ENCODE results near the gene LHPP.

LHPP gene

DNA sequence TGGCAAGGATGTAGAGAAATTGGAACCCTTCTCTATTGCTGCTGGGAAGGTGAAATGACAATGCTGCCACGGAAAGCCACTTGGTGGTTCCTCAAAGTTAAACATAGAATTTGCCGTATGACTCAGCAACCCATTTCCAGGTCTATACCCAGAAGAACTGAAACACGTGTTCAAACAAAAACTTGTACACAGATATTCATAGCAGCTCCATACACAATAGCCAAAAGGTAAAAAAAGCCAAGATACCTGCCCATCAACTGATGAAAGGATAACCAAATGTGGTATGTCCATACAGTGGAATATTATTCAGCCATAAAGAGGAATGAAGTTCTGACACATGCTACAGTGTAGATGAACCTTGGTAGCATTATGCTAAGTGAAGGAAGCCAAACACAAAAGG is 39.1 kb downstream of the LHPP start:
- FAIRE-seq: no peak

DNA sequence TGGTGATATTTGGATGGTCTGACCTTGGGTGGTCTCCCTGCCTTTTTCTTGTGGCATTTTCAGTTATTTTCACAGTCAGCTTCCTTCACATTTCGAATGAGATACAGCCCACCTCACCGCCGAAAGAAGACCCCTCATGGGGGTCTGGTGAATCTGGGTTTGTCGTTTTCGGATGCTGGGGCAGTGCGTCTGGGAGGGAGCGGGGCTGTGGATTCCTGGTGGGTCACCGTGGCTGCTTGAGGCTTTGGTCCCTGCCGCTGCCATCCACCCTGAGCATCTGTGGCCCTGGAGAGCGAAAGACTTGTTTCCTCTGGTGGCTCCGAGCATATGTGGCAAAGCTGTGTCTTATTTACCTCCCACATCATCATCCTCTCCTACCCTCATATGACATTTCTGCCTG is 43.1 kb downstream of the LHPP start:
- no peak for FAIRE-seq

DNA sequence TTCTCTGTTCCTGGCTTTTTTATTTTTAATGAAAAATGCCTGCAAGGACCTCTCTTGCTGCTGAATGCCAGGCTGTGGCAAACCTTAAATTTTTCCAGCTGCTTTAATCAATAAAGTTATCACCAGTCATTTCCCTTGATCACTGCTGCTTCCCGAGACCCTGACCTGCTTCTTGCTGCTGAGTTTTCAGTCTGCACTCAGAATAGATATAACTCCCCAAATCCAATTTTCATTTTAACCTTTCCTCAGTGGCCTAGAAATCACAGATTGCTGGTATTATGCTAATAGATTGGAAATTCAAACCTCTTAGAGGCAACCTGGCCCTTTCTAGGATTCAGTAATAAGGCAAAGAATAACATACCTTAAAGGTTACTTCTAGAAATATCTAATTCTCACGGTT is 43.7 kb downstream of the LHPP start:
- no peak for FAIRE-seq

DNA sequence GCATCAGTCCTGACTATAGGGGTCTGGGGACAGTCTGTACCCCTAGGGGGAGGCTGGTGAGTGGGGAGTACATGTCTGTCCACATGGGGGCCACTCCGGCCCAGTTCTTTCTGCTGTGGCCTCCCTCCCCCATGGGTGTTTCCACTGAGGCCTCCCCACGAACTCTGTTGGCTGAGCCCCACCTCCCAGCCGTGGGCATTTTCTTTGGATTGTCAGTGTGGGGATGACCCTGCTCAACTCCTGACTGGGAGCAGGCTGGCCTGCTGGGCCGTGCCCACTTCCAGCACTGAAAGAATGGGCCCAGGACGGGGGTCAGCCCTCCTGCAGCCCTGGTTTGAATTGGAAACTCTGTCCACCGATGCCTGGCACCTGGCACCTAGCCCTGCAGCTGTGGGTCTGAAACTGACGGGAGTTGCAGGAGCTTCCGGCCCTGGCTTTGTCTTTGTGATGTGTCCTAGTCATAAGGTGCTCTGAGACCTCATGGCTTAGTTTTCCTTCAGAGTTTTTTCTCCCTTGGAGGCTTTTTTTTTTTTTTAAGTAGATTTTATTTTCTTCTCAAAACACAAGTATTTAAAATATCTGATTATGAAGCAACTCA is 46.5 kb downstream of the LHPP start:
- FAIRE-seq: no peak

DNA sequence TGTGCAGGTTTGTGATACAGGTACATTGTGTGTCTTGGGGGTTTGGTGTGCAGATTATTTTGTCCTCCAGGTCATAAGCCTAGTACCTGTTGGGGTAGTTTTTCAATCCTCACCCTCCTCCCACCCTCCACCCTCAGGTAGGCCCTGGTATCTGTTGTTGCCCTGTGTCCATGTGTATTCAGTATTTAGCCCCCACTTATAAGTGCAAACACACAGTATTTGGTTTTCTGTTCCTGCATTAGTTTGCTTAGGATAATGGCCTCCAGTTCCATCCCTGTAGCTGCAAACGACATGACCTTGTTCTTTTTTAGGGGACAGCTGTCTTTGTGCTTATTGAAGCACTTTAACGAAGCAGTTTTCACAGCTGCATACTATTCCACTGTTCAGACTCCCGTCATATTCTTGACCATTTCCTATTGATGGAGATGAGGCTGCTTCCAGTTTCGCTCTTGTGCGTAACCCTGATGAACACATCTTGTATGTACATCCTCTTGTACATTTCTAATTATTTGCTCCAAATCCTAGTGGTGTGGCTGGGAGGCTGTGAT is 47.4 kb downstream of the LHPP start:
- FAIRE-seq: no peak

DNA sequence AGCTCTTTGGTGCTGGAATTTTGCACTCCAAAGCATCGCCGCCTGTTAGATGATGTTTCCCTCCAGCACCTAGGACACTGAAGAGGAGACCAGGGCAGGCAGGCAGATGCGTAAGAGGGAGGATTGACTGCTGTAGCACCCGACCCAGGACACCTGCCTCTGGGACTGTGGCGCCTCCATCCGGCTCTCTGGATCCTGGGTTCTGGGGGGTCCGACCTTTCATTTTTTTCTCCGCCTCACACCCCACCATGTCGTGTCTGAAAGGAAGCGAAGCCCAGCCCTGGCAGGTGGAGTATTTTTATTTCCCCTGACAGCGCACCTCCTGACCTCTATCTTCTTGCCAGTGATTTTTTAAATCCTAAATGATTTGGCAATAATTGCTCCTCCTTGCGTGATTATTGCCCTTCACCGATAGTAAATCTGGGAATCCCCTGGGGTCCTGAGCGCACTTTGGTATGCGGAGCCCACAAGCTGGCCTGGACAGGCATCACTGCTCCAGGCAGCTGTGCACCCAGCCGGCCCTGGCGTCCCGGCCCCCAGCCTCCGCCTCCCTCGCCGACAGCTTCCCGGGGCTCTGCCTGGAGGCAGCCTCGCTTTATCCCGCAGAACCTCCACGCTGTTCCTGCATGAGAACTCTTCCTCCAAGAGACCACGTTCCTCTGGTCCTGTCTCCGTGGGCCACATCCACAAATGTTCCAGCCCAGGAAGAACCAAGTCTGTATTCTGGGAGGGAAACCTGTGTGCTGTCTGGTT is 48.4 kb downstream of the LHPP start:
- no peak for FAIRE-seq

DNA sequence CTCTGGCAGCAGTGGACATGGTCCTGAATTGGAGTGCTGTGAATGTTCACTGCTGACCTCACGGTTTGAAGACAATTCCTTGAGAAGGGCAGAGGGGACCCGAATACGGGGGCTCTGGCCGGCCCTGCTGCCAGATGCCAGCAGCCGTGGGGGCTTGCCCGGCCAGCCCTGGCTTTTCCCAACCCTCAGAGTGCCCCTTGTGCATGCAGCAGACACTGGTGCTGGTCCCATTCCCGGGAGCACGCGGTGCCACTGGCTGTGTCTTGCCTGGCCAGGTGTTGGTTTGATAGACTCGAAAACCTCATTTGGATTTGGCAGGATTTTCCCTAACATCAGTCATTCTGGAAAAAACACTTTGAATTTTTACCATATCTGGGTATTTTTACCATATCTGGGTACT is 49.1 kb downstream of the LHPP start:
- no peak for FAIRE-seq

DNA sequence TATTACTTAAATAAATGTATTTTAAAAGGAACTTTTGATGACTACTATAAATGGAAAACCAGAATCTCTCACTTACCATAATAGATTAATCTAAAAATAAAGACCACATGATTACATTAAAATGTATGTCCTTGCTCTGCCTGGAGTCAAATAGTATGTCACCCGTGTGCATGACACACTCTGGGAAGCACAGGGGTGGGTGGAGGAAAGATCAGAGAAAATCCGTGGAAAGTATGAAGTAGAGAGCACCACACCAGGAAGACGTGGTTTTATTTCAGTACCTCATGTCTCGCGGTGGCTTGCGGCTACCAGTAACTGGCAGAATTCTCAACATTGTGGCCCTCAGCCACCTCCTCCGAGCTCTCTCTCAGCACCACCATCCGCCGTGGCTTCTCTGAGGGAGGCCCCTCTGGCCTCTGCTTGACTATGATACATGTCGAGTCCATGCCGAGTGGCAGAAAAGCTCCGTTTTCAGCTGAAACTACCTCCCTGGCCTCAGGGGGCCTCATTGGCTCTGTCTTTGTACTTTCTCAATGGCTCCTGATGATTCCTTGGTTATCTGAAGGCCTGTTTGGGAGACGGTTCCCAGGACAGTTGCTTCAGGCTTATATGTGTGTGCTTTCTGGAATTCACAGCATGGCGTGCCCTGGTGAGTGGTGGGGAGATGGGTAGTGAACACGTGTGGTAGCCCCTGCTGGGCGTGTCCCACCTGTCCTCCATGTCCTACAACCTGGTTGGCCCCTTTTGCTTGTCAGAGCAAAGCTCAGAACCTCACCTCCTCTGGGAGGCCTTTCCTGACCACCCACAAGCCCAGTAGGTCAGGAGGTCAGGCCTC is 49.8 kb downstream of the LHPP start:
- FAIRE-seq: no peak

DNA sequence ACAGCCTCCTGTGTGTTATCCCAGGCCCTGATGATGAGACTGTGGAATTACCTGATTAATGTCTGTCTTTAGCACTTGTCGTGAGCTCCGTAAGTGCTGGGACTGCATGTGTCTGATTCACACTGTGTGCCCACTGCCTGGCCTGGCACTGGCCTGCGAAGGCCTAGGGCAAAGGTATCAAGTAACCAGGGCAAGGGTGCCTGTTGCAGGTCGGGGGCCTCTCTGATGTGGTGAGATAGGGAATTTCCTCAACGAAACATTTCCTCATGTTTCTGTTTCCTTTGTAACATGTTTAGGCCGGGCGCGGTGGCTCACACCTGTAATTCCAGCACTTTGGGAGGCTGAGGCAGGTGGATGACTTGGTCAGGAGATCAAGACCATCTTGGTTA is 50.4 kb downstream of the LHPP start:
- FAIRE-seq: no peak

DNA sequence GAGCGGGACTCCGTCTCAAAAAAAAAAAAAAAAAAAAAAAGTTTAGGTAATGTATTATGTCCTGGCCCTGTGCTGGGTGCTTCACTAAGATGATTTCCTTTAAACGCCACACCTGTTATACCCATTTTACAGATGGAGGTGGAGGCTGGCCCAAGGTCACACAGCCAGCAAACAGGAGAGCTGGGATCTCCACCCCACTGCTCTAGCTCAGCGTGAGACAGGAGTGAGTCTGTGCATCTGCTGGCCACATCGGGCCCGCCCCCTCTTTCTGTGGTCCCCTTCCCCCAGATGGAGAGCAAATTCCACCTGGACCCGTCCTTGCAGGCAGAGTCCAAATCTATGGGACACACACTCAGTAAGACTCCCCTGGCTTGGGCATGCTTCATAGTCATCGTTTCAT is 51.0 kb downstream of the LHPP start:
- no peak for FAIRE-seq

DNA sequence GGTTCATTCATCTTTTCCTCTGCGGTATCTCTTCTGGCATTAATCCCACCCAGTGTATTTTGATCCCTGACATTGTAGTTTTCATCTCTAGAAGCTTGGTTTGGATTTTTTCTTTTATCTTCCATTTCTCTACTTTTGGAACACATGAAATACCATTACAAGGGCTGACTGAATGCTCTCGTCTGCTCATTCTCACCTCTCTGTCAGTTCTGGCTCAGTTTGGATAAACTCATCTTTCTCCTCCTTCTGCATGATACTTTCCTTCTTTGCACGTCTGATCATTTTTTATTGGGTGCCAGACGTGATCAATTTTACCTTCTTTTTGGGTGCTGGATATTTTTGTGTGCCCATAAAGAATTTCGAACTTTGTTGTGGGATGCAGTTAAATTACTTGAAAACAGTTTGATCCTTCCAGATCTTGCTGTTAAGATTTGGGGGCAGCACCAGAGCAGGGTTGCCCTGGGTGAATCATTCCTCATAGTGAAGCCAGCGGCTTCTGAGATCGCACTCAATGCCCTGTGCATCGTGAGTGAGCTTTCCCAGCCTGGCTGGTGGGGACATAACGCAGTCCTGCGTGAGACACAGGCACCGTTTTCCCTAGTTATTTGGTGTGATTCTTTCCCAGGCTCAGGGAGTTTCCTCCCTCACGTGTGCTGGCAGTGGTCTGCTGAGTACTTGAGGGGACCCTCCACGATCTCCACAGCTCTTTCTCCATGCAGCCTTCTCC is 53.8 kb downstream of the LHPP start:
- FAIRE-seq: no peak

DNA sequence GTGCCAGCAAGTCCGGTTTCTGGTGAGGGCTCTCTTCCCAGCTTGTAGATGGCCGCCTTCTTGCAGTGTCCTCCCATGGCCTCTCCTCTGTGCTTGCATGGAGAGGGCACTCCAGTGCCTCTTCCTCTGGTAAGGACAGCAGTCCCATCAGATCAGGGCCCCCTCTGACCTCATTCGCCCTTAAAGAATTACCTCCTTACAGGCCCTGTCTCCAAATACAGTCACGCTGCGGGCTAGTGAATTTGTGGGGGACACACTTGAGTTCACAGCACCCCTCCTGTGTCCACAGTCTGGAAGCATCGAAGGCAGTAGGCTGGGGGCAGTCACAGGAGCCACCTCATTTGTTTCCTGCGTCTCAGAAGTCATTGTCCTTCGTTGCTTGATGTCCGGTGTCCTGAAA is 54.6 kb downstream of the LHPP start:
- no peak for FAIRE-seq

DNA sequence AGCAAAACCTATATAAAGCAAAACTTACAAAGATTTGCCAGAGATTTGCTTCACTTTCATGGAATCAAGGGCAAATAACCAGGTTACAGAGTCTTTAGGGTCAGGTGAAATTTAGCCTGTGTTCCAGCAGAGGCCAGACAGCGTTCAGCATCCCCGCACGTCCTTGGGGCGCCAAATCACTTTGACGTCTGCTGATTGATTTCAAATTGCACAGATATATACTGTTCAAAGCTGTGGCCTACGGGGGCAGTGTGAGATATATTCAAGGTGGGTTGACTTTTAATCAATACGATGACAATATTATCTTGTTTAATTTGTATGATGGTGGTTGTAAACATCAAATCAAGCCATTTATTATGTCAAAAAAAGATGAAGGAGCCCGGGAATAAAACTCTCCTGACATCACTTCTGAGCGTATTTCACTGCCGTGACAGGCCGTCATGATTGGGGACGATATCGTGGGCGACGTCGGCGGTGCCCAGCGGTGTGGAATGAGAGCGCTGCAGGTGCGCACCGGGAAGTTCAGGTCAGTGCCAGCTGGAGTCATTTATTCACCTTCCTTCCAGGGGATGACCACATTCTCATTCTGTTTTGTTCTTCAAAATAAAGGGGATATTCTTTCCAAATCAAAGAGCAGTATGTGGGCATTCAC is 55.2 kb downstream of the LHPP start:
- FAIRE-seq: no peak

DNA sequence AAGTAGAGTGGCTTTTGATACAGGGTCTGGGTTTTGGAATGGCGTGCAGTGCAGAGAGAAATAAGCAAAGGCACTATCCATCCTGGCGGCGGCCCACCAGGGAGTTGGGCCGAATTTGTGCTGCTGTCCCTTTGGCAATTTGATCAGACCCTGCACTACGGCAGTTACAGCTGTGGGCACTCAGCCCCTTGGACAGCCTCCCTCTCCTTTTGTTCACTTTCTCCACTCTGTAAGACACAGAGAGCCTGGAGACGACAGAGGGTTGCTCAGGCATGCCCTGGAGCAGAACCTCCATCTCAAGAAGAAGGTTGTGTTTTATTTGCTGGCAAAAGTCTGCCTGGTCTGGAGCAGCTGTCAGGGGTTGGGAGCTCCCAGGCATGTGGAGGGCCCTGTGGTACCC is 55.8 kb downstream of the LHPP start:
- no peak for FAIRE-seq

DNA sequence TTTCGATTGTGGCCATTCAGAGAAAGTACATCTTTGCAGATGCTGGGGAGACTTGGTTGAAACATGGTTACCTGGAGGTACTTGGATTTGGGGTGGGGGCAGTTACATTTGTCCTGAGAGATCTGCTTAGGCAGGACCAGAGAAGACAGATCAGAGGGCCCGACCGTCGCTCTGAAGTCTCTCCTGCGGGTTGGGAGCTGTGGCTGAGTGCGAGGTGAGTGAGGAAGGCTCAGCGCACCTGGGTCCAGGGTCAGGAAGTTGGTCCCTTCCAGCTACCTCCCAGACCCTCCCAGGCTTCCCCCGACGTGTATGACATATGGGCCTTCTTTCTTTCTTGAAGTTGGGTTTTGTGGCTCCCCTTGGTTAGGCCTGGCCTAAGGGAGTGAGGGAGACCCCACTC is 56.3 kb downstream of the LHPP start:
- FAIRE-seq: no peak

DNA sequence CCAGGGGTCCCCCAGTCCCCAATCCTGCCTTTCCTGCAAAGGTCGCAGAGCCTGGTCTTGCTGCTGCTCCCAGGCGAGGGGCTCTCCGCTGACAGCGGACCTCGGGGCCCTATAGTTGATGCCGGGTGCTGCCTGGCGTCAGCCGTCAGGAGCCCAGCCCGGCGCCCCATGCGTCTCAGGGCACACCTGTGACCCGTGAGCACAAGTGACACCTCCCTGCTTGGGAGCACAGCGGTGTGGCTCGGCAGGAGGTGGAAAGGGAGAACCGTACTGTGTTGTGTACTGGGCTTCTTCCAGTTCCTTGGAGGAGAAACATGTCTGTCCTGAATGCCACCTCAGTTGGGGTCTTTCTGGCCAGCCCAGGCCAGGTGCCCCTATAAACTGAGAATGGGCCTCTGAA is 56.7 kb downstream of the LHPP start:
- FAIRE-seq: no peak

DNA sequence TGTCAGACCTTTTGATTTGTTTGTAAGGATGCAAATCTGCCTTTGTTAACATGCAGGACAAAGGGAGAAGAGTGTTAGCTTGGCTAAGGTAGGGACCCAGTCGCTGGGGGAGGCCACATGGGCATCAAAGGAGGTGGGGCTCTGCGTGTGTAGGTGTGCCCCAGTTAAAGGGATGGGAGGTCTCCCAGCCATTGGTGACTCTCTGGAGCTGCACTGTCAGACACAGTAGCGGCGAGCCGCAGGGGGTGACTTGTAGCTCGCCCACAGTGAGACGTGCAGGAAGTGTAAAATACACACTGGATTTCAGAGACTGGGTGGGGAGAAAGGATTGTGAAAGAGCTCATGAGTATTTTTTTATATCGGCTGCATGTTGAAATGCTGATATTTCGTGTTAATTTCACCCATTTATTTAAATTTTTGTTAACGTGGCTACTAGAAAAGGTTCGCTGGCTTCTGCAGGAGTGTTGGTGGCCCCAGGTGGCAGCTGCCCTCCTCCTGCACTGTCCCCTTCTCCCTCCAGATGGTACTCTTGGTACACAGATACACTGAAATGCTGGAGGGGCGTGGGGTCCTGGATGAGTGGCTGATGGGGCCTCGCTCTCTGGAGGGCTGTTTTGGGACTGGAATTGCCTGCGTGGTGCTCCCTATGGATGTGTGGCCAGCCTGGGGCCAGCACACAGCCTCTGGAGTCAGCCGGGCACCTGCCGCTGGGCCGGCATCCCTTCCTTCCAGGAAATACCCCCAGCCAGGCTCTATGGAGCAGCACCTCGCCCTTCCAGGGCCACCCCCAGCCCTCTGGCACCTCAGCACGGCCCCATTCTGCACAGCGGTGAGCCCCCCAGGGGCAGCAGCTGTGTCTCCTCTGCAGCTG is 59.2 kb downstream of the LHPP start:
- no peak for FAIRE-seq

DNA sequence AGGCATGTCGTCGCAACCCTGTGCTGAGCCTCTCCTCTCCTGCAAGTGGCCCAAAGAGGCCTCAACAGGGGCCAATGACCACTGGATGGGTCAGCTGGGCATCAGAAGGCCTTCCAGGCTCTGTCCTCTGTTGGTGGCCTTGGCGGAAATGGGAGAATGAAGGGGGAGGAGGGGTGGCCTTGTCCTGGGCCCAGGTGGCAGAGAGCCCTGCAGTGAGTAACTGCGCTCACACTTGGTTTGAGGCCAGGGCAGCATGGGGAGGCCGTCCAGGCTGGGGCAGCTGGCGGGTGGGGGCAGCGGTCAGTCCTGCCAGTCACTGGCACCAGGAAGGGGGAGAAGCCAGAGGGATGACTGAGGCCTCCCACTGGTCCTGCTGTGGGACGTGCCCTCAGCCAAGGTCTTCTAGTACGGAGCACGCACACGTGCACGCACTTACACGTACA is 59.8 kb downstream of the LHPP start:
- no peak for FAIRE-seq

DNA sequence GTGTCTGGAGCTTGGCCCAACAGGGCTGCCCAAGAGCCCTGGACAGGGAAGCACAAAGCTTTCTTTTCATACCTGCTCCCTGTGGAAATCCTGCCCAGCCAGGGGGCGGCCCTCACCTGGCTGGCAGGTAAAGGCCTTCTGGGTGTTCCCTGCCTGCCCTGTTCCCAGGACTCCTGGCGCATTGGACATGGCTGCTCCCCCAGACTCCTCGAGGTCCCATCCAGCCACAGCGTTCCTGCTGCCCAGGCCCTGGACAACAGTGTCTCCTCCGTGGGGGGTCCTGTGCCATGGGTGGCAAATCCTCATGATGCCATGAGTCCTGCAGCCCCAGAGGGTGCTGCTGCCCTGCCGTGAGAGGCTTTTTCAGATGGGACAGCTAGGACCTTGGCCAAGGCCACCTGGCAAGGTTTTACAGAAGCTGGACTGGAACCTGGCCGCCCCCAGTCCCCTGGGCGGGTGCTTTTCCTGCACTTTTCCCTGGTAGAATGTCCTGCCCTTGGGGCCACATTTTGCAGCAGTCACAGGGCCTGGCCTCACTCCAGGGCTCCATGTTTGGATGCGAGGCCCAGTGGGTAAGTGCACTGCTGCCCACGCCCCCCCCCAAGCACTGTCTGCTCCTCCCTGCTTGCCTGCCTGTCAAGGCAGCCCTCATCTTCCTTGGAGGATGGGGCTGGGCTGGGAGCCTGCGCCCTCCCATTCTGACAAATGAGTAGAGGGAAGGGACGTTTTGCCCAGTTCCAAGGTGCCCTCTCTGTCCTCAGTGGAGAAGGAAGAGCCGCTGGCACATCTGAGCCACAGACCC is 60.7 kb downstream of the LHPP start:
- FAIRE-seq: no peak
